ENCODE data around the gene GRID2. TPM values are rescaled to one million over a fixed set of nuclear protein-coding genes. Genes with fewer than 3 reads are reported as not detected.

GRID2 gene
- total and polyA plus RNA-seq, 2 donors from 2014 or later, result 0.19 TPM; not detected in 1

DNA sequence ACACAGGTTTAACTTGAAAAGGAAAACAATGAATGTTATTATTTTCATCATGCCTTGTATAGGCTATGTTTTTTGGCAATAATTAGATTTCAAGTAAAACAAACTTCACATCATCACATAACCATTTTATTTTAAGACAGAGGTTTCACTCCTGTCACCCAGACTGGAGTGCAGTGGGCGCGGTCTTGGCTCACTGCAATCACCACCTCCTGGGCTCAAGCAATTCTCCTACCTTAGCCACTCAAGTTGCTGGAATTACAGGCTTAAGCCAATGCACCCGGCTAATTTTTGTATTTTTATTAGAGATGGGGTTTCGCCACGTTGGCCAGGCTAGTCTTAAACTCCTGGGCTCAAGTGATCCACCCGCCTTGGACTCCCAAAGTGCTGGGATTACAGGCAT lies 866.2 kb downstream of the GRID2 start:
- Histone ChIP-seq H3K36me3 (ENCODE audit: control insufficient read depth in 2 of 3, insufficient read depth in 3 of 3, low read length in 3 of 3) (no peaks in the 10 kb centered on the region), H3K4me3 (ENCODE audit: low read length in 3 of 3) (no peak overlapping the region), H3K9ac (ENCODE audit: low read length in 3 of 3) (no peak overlapping the region), H3K27ac (ENCODE audit: low read depth in 2 of 2, low read length in 2 of 2) (no peak overlapping the region), H3K4me1 (ENCODE audit: control insufficient read depth in 2 of 3, insufficient read depth in 2 of 3, low read depth in 1 of 3, low read length in 3 of 3) (no peaks in the 10 kb centered on the region), H3K27me3 (ENCODE audit: control insufficient read depth, insufficient read depth, low read length) (no peaks in the 10 kb centered on the region), H3K9me3 (ENCODE audit: control insufficient read depth in 2 of 3, insufficient read depth in 1 of 3, low read length in 3 of 3) (no peaks in the 10 kb centered on the region)
- intact Hi-C loops (cut with DNase I), result no loop called here
- FAIRE-seq (no peak), DNase-seq (no peak)
- TF ChIP-seq, protein P1, sequence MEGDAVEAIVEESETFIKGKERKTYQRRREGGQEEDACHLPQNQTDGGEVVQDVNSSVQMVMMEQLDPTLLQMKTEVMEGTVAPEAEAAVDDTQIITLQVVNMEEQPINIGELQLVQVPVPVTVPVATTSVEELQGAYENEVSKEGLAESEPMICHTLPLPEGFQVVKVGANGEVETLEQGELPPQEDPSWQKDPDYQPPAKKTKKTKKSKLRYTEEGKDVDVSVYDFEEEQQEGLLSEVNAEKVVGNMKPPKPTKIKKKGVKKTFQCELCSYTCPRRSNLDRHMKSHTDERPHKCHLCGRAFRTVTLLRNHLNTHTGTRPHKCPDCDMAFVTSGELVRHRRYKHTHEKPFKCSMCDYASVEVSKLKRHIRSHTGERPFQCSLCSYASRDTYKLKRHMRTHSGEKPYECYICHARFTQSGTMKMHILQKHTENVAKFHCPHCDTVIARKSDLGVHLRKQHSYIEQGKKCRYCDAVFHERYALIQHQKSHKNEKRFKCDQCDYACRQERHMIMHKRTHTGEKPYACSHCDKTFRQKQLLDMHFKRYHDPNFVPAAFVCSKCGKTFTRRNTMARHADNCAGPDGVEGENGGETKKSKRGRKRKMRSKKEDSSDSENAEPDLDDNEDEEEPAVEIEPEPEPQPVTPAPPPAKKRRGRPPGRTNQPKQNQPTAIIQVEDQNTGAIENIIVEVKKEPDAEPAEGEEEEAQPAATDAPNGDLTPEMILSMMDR (IDR thresholded peaks at IDR 0.05; ENCODE audit: borderline replicate concordance, extremely low read depth, insufficient read depth), result no peak

DNA sequence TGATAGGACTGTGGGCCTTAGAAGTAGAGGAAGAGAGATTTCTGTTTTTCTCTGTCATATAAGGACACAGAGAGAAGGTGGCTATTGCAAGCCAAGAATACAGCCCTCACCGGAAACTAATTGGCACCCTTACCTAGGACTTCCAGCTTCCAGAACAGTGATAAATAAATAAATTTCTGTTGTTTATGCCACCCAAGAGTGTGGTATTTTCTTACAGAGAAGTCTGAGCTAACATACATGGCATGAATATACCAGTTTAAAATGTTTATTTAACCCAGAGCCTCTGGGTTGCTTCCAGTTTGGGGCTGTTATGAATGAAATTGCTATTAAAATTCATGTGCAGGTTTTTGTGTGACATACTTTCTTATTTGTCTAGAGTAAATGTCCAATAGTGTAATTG lies 870.8 kb downstream of the GRID2 start:
- Histone ChIP-seq H3K4me3 (ENCODE audit: low read length in 3 of 3) (no peak overlapping the region), H3K9me3 (ENCODE audit: control insufficient read depth in 2 of 3, insufficient read depth in 1 of 3, low read length in 3 of 3) (no peaks in the 10 kb centered on the region), H3K27me3 (ENCODE audit: control insufficient read depth, insufficient read depth, low read length) (no peaks in the 10 kb centered on the region), H3K9ac (ENCODE audit: low read length in 3 of 3) (no peak overlapping the region), H3K36me3 (ENCODE audit: control insufficient read depth in 2 of 3, insufficient read depth in 3 of 3, low read length in 3 of 3) (no peaks in the 10 kb centered on the region), H3K4me1 (ENCODE audit: control insufficient read depth in 2 of 3, insufficient read depth in 2 of 3, low read depth in 1 of 3, low read length in 3 of 3) (no peaks in the 10 kb centered on the region), H3K27ac (ENCODE audit: low read depth in 2 of 2, low read length in 2 of 2) (no peak overlapping the region)
- intact Hi-C loops (cut with DNase I), result no loop called here
- DNase-seq, result no peak
- no peak for FAIRE-seq
- TF ChIP-seq, protein P1 (IDR thresholded peaks at IDR 0.05; ENCODE audit: borderline replicate concordance, extremely low read depth, insufficient read depth), result no peak

DNA sequence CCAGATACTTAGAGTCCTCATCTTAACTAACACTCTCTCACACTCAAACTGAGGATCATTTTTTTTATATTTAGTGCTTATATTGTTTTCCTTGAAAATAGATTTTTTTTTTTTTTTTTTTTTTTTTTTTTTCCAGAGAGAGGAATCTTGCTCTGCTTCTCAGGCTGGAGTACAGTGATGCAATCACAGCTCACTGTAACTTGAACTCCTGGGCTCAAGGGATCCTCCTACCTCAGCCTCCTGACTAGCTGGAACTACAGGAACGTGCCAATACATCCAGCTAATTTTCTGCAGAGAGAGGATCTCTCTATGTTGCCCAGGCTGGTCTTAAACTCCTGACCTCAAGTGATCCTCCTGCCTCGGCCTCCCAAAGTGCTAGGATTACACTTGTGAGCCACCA lies 874.5 kb downstream of the GRID2 start:
- Histone ChIP-seq H3K9ac (ENCODE audit: low read length in 3 of 3) (no peak overlapping the region), H3K27ac (ENCODE audit: low read depth in 2 of 2, low read length in 2 of 2) (no peak overlapping the region), H3K4me1 (ENCODE audit: control insufficient read depth in 2 of 3, insufficient read depth in 2 of 3, low read depth in 1 of 3, low read length in 3 of 3) (no peaks in the 10 kb centered on the region), H3K36me3 (ENCODE audit: control insufficient read depth in 2 of 3, insufficient read depth in 3 of 3, low read length in 3 of 3) (no peaks in the 10 kb centered on the region), H3K9me3 (ENCODE audit: control insufficient read depth in 2 of 3, insufficient read depth in 1 of 3, low read length in 3 of 3) (no peaks in the 10 kb centered on the region), H3K27me3 (ENCODE audit: control insufficient read depth, insufficient read depth, low read length) (no peaks in the 10 kb centered on the region), H3K4me3 (ENCODE audit: low read length in 3 of 3) (no peak overlapping the region)
- no peak for DNase-seq
- intact Hi-C loops (cut with DNase I), result no loop called here
- no peak for FAIRE-seq
- TF ChIP-seq, protein P1 (IDR thresholded peaks at IDR 0.05; ENCODE audit: borderline replicate concordance, extremely low read depth, insufficient read depth), result no peak

DNA sequence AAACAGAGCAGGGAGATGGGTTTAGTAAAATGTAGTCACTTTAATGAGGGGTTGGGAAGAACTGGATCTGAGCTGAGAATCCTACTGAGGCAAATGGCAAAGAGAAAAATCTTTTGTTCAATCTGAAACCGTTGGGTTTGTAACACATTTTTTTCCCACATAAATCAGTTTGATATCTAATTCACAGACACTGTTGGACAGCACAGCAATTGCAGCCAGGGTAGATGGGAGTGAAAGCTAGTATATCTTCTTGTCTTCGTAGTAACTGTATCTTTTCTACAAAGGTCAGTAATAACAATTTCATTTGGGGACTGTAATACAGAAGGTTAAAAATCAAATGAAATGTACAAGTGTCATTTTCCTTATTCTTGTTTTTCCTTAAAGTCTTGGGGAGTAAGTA lies 875.3 kb downstream of the GRID2 start:
- Histone ChIP-seq H3K27me3 (ENCODE audit: control insufficient read depth, insufficient read depth, low read length) (no peaks in the 10 kb centered on the region), H3K4me1 (ENCODE audit: control insufficient read depth in 2 of 3, insufficient read depth in 2 of 3, low read depth in 1 of 3, low read length in 3 of 3) (no peaks in the 10 kb centered on the region), H3K9ac (ENCODE audit: low read length in 3 of 3) (no peak overlapping the region), H3K27ac (ENCODE audit: low read depth in 2 of 2, low read length in 2 of 2) (no peak overlapping the region), H3K4me3 (ENCODE audit: low read length in 3 of 3) (no peak overlapping the region), H3K36me3 (ENCODE audit: control insufficient read depth in 2 of 3, insufficient read depth in 3 of 3, low read length in 3 of 3) (no peaks in the 10 kb centered on the region), H3K9me3 (ENCODE audit: control insufficient read depth in 2 of 3, insufficient read depth in 1 of 3, low read length in 3 of 3) (no peaks in the 10 kb centered on the region)
- TF ChIP-seq, protein P1 (IDR thresholded peaks at IDR 0.05; ENCODE audit: borderline replicate concordance, extremely low read depth, insufficient read depth), result no peak
- peak in 2 of 5 donors; percentile 3 to 13 for DNase-seq
- FAIRE-seq, result no peak
- intact Hi-C loops (cut with DNase I), result no loop called here

All from kidney (tissue), 14 donors.